HL-60 (cell line): ENCODE results near the gene KCTD15.

Source experiments
- POLR2AphosphoS5 ChIP-seq: IDR thresholded peaks from 2 replicates; pipeline ENCODE4 v1.6.1; 2012; ENCODE audit warnings: low read depth
- TF ChIP-seq, protein P1 (sequence below): IDR thresholded peaks from 2 replicates; pipeline ENCODE4 v1.6.1; 2012; ENCODE audit warnings: low read depth; ENCODE audit not compliant: insufficient replicate concordance

GRCh38 chr19:33772102-33772857, 24.4 kb upstream of the KCTD15 start:
- TF ChIP-seq POLR2AphosphoS5, result no peak
- TF ChIP-seq, protein P1, sequence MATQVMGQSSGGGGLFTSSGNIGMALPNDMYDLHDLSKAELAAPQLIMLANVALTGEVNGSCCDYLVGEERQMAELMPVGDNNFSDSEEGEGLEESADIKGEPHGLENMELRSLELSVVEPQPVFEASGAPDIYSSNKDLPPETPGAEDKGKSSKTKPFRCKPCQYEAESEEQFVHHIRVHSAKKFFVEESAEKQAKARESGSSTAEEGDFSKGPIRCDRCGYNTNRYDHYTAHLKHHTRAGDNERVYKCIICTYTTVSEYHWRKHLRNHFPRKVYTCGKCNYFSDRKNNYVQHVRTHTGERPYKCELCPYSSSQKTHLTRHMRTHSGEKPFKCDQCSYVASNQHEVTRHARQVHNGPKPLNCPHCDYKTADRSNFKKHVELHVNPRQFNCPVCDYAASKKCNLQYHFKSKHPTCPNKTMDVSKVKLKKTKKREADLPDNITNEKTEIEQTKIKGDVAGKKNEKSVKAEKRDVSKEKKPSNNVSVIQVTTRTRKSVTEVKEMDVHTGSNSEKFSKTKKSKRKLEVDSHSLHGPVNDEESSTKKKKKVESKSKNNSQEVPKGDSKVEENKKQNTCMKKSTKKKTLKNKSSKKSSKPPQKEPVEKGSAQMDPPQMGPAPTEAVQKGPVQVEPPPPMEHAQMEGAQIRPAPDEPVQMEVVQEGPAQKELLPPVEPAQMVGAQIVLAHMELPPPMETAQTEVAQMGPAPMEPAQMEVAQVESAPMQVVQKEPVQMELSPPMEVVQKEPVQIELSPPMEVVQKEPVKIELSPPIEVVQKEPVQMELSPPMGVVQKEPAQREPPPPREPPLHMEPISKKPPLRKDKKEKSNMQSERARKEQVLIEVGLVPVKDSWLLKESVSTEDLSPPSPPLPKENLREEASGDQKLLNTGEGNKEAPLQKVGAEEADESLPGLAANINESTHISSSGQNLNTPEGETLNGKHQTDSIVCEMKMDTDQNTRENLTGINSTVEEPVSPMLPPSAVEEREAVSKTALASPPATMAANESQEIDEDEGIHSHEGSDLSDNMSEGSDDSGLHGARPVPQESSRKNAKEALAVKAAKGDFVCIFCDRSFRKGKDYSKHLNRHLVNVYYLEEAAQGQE, result no peak
